ENCODE results near the gene DCDC1.

DCDC1 gene

DNA sequence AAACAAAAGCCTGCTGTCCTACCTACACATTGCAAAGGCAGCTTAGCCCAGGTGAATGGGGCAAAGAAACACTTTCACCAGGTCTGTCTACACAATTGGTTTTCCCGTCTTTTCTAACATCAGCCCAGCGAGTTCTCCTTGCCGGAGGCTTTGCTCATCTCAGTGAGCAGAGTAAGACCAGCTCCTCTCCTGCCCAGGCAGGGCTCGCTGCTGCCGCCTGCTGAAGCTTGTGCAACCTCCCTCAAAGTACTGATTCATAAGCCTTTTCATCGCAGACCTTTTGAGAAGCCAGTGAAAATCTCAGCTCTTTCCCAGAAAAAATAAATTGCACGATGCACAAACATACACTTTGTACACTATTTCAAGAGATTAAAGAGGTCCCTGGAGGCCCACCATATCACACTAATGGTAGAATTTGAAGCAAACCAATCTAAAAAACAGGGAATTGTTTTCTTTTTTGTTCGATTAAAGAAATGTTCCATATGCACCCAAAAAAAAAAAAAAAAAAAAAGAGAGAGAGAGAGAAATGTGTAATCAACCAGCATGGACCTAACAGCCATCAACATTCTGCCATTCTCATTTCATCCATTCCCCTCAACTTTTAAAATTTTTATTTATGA, 455.3 kb downstream of the DCDC1 start:
- DNase-seq (ENCODE audit: low read depth): no peak

- no peak for DNase-seq (ENCODE audit: low read depth)
These were observed 458.3 kb downstream of the DCDC1 start for GRCh38 chr11:30911247-30911646.

GRCh38 chr11:30908857-30909256, 460.7 kb downstream of the DCDC1 start:
- no peak for DNase-seq (ENCODE audit: low read depth)

DNA sequence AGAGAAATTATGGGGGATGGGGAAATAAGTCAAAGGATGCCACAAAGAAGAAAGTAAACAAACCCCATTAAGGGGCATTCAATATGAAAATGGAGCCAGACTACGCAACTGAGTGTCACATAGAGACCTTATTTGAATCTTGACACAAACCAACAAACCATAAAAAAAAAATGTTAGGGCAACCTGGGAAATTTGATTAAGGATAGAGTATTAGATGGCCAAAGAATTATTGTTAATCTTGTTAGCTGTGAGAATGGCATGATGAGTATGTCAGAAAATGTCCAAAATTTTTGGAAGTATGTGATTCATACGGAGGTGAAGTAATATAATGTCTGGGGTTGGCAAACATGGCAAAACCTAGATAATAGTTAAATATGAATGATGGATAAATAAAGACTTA, 461.3 kb downstream of the DCDC1 start:
- DNase-seq (ENCODE audit: low read depth): no peak

GRCh38 chr11:30902929-30903328, 466.6 kb downstream of the DCDC1 start:
- DNase-seq (ENCODE audit: low read depth): no peak

DNA sequence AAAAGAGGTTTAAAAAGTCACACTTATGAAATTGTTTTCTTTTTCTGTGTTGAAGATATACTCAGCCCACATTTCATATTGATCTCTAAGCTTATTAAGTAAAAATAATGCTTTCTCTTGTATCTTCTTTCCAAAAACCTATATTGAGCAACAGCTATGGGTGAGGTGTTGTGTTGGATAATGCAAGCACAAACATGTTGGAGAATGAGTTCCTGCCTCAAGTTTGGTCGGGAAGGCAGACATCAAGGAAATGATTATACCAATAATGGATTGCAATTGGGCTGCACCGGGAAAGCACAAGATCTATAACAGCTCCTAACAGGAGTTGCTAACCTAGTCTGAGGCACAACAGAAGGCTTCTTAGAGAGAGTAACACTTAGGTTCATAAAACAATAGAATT, 474.5 kb downstream of the DCDC1 start:
- DNase-seq (ENCODE audit: low read depth): no peak

DNA sequence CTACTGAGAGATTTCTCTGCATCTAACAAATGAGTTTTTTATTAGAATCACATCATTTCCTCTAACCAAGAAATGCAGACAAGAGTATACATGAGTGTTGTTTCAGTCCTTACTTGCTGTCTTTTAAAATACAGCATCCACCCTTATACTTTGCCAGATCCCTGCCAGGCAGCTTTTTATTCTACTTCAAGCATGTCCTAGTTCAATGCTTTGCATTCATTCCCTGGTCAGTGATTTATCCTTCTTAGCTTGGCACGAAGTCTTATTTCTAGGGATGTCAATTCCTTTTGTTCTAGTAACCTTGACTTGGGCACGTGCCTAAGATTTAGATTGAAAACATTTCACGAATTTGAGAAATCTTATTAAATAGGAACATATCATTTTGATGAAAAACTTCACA, 476.2 kb downstream of the DCDC1 start:
- no peak for DNase-seq (ENCODE audit: low read depth)

DNA sequence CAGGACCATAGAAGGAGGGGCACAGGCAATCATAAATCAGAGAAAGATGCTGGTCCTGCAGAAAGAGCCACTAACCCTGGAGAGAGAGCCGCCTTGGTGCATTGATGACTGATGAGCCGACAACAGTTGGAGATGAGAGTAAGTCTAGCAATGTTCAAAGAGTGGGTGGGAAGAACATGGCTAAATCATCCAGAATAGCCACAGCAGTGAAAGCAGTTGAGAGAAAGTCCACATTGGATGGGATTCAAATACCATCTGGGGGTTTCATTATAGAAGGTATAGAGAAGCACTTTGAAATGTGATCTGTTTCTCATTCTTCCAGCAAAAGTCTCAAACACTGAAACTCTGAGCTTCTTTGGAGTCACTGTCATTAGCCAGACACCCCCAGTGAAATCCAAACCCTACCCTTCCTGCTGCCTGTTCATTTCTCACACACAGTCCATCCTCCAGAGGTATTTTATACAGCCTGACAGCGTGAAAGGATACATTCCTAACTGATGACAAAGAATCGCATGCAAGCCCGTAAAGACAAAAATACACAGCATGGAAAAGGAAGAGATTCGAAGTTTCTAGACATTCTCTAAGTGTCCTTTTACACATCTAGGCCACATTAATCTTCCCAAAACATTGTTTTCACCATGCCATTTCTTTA, 480.3 kb downstream of the DCDC1 start:
- no peak for DNase-seq (ENCODE audit: low read depth)

GRCh38 chr11:30879322-30880005, 490.1 kb downstream of the DCDC1 start:
- DNase-seq (ENCODE audit: low read depth): no peak

- no peak for DNase-seq (ENCODE audit: low read depth)
These were observed 491.1 kb downstream of the DCDC1 start for GRCh38 chr11:30878400-30878799.

DNA sequence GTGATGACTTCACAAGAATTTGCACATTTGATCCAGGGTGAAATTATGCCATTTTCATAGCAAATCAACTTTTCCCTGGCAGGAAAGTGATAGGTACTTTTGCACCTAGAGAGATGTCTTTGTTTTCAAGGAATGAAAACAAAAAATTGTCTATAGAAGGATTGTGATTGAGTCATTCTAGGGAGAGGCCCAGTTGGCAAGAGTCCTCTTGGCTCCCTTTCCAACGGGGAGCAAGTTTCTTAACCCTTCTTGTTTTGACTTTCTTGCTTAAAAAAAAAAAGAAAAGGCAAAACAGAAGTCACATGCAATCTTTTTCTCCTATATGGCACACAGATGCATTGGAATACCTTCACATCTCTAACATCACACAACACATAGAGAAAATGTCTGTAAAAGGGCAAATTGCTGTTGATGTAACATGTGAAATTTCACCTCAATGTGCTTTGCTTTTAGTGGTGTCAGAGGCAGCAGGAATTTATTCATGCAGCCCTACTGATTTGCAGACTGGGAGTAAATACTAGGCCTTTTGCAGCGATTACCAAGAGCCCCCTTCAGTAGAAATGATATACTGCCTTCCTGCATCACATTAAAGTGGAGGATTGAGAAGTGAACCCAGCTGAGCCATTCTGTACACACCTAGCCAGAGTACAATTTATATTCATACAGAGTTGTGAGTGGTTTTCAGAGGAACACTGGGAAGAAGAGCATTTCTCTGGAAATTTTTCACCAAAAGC, 492.7 kb downstream of the DCDC1 start:
- DNase-seq (ENCODE audit: low read depth): no peak

DNA sequence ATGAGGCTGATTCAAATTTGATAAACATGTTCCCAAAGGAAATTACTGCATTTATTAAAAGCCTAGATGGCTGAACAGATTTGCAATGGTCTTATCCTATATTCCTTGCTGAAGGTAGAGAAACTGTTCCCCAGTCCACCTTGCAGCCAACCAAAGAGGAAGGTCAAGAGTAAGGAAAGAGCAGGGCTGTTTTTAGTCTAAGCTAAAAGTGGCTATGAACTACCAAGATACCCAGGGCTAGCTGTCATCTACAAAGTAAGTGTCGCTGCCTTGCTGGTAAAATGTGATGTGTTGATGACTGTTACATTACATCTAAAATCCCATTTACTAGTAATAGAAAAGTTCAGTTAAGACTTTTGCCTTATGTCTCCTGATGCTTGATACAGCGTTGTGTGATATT, 493.3 kb downstream of the DCDC1 start:
- DNase-seq (ENCODE audit: low read depth): no peak

GRCh38 chr11:30875806-30876205, 493.7 kb downstream of the DCDC1 start:
- no peak for DNase-seq (ENCODE audit: low read depth)

- no peak for DNase-seq (ENCODE audit: low read depth)
These were observed 495.5 kb downstream of the DCDC1 start for GRCh38 chr11:30873924-30874610.

- DNase-seq (ENCODE audit: low read depth): no peak
These were observed 500.9 kb downstream of the DCDC1 start for GRCh38 chr11:30868626-30869081.

DNA sequence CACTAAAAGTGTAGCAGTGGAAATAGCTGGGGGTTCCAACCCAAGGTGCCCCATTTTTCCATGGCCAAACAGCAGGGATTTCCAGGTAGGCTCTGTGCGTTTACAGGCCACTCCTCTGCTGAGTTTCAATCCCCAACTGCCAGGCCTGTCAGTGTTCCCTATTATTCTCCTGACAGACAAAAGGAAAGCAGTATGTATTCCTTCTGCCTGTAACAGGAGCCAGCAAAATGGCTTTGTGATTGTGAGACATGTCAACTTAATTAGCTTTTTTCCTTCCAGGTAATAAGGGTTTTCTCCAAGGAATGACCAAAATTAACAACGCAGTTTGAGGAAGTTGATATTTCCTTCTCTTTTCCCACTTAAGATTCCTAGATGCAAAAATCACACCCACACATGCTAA, 506.3 kb downstream of the DCDC1 start:
- DNase-seq (ENCODE audit: low read depth): no peak

- no peak for DNase-seq (ENCODE audit: low read depth)
These were observed 508.0 kb downstream of the DCDC1 start for GRCh38 chr11:30861531-30861930.

GRCh38 chr11:30861064-30861463, 508.5 kb downstream of the DCDC1 start:
- DNase-seq (ENCODE audit: low read depth): no peak

DNA sequence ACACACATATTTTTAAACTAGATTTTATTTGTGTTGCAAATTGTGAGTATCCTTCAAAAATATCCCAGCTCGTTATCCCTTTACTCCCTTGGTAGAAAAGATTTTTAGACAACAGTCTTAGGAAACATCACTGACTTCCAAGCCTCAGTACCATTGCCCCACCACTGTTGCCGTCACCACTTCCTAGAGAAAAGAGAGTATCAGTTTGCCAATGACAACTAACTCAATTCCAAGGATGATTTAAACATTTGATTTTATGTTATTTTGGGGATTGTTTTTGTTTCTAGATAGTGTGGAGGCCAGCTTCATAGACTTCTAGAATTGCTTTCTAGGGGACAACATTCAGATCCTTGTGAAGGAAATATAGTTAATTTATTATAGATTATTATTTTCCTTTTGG, 509.4 kb downstream of the DCDC1 start:
- DNase-seq (ENCODE audit: low read depth): no peak

DNA sequence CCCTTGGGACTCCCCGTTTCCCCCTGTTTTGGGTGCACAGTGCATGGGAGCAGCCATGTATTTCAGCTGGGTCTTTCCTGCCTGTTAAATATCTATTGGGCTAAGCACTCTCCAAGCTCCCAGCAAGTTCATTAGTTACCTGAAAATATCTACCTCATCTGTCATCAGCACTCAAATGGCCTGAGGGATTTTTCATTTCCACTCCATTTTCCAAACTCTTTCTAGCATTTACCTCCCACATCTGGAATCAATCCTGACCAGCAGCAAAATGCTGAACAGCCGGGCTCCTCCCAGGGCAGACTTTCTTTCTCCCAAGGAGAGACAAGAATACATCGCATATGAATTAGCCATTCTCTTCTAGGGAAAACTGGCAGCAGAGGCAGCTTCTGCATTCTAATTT, 509.9 kb downstream of the DCDC1 start:
- no peak for DNase-seq (ENCODE audit: low read depth)

- no peak for DNase-seq (ENCODE audit: low read depth)
These were observed 514.0 kb downstream of the DCDC1 start for GRCh38 chr11:30855383-30856006.

GRCh38 chr11:30853439-30853838, 516.1 kb downstream of the DCDC1 start:
- no peak for DNase-seq (ENCODE audit: low read depth)
